ENCODE results near the gene NTM.

NTM gene

DNA sequence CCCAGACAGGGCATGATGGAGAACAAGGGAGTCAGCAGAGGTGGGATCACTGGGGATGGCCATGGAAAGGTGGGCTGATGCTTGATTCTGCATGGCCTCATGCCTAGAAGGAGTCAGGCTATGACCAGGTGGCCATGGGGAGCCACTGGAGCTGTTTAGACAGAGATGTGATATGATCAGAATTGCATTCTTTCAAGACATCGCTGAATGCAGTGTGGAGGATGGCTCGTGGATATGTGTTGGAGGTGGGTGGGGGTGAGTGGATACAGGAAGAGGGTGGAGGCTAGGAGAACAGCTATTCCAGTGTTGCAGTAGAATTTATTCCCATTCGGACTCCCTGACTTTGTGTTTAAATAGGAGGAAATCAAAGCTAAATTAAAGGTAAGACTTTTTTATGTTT, 841.1 kb downstream of the NTM start:
- DNase-seq, result no peak

DNA sequence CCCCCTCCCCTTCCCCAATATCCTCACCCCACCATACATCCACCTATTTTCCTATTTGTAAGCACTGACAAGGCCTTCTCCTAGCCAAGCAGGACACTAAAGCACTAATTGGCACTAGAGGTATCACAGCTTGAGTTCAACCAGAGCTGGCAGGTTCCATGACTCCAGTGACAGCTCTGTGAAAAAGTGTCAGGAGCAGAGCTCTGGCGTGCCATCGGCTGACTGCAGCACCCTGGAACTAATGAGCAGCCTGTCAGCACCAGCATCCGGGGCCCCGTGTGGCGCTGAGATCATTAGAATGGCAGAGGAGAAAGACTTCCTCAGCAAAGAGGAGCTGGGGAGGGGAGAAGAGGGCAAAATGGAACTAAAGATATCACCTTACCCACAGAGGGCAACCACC, 847.4 kb downstream of the NTM start:
- DNase-seq, result no peak

DNA sequence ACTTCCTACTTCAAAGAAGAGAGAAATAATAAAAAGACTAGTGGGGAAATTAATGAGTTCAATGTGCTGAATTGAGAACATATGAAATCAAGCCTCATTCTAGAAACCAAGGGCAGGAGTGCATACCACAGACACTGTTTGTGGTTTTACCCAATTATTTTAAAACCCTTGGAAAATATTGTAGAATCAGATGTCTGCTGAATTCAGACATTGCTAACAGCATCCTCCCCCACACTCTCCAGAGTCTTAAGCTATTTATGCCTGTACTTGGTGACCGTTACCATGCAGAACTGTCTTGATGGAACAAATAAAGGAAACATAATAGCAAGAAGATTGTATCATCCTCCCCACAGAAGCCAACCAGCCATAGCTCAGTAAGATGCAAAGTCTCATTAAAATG, 850.1 kb downstream of the NTM start:
- no peak for DNase-seq

DNA sequence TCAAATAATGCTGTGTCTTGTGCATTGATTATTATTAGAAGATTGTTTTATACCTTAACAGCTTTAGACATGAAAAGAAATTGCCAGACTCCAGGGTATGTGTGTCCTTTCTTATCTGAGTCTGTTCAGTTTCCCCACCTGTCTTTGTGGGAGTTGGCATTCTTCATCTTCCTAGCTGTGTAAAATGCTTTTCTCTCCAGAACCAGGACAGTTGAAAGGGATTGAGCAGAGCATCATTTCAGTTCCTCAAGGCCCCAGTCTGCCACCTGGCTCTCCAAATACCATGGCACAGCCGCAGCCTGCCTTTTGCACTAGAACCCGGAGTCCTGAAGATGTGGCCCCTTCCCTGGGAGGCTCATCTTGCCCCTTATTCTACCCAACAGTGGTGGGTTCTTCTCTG, 851.9 kb downstream of the NTM start:
- DNase-seq, result no peak

DNA sequence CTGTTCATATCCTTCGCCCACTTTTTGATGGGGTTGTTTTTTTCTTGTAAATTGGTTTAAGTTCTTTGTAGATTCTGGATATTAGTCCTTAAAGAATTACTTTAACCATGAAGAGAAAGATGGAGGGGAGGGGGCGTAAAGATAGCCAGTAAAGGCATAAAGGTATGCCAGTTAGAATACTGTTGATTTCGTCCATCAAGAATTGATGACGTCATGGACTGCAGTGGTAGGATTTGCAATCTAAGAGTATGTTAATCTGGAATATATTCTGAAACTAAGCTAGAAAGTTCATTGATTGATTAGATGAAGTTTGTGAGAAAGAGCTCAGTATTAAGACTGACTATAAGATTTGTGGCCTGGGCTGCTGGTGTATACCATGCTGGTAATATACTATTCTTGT, 856.1 kb downstream of the NTM start:
- DNase-seq, result no peak

DNA sequence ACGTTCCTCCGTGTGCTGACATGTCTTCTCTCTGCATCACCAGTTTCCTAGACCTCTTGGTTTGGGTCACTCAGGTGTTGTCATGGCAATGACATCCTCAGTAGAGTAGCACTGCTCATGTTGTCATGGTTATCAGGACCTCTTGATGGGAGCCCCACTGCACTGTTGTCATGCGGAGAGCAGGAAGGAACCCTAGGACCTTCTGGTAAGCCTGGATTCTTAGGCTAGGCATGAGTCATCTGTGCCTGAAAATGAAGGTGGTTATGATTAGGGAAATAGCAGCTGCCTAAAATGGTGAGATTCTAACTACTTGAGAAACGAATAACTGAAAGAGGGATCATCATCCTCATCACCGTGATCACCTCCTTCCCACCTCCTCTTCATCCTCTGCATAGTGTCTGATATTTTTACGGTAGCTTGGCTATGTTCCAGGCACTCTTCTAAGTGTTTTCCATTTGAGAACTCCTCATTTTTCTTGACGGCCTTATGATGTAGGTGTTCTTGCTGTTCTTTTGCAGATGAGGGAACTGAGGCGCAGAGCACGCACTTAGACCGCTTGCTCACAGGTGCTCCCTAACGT, 858.4 kb downstream of the NTM start:
- DNase-seq, result no peak

DNA sequence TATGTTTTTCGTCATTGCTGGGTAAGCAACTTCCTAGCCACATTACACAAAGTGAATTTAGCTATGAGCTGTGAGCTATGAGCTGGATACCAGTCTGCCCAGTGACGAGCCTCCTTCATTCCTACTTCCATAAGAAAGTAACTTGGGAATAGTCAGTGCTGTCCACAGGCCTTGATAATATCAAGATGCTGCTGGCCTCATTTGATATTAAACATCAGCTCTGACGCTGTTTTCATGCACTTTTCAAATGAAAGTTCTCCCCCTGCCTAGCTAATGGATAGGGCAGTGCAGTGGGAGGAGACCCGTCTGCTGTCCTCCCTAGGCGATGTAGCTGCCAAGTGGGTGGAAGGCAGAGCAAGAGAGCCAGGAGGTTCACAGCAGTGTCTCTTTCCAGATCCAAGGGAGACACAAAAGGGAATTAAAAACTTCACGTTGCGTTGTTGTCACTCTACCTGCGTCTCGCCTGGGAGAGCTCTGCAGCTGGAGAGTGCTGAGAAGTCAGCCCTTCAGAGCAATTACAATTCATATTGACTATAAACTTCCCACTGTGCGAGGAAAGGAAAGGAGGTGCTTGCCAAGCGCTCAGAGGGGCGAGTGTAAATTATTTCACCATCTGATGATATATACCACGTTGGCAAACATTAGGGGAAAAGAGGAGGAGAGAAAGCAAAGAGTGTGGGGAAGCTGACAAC, 861.4 kb downstream of the NTM start:
- no peak for DNase-seq

DNA sequence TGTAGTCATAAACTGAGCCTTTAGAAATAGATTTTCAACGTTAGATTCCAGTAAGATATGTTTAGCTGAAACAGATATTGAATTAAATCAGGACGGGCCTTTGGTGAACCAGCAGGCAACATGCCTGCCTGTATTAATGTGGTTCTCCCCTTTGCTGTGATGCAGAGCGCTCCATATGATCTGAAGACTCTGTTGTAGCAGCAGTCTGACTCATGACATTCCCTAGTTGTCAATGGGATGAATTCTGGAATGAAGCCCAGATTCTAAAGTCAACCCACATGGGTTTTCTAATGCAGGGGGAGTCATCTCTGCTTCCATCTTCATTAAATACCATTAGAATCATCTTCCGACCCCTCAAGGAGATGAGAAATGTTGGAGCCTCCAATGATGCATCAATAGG, 864.5 kb downstream of the NTM start:
- no peak for DNase-seq

DNA sequence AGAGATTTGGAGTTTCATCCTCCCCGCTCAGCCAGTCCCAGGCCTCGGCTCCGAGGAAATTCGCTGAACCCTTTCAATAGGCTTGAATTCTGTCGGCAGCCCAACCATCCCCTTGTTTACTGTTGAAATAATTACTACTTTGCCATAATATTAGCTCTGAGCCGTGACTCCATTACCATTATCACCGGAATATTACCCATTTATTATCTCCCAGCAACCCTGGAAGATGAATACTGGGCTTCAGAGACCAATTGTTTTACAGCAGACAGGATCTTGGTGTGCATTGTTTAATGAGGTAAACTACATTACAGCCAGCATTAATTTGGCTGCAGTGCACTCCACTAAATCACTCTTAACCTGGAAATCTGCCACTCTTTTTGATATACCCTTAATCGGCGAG, 867.4 kb downstream of the NTM start:
- no peak for DNase-seq

DNA sequence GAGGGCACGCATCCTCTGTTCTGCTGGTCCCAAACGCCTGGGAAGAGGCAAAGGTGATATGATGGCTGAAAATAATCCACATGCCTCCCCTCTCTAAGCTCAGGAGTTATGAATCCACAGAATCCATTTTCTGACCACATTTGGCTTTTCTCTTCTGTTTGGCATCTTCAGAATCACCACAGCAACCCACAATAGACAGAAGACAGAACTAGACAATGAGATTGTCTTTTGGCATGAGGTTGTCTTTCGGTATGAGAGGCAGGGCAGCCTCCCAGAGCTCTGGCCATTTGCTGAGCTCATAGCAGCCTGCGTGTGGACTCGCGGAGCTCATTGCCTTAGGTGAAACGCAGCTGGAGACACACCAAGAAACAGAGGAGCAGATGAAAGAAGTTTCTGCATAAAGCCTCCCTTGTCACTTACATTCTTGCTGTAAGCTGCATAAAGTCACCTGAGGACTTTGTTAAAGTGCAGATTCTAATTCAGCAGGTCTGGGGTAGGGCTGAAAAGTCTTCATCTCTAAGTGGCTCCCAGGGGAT, 868.0 kb downstream of the NTM start:
- DNase-seq, result no peak

DNA sequence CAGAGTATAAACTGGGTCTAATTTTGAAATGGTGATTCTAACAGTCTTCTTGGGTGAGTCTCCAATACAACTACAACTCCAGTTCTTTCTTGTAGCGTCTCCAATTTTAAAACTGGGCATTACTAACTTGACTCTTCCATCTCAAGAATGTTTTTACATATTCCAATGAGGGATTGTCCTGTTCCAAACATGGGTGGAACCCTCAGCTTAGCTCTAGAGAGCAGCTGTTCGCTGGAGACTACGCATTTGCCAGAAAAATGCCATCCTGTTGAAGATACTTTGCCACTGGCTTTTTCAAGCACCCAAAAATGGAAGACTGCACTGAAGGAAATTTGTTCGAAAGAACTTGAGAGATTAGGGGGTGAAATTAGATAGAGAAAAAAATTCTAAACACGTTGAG, 870.0 kb downstream of the NTM start:
- no peak for DNase-seq

DNA sequence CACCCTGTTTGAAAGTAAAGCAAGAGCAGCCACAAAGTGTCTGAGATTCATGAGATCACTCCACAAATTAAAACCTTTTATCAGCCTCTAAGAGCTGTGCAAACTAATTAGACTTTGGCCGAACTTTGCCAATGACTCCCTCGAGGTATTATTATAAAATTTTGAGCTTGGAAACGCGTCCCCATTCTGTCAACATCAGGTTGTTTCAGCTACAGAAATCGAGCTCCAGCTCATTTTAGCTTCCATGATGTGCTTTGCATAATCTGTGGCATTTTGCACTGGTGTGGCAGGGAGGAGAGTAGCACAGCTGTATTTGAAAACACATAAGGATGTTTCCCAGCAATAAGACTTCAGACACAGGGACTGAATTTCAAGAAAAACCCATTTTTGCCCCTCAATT, 872.2 kb downstream of the NTM start:
- no peak for DNase-seq

DNA sequence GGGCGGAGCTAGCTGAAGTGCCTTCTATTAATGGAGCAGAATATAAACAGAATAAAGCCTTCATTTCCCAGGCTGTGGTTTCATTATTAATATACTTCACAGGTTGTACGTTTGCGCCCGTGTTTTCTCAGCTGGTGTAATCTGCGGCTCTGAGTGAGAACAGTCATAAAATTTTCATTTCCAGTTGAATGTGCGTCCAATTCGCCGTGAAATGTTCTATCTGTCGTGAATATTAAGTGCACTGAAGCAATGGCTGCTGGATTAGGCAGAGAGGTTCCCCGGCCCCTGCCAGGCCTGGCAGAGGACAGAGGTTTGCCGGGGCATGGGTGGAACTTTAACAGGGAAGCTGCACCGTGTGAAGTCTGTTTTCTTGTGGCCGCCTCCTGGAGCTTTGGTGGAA, 874.4 kb downstream of the NTM start:
- DNase-seq, result no peak

DNA sequence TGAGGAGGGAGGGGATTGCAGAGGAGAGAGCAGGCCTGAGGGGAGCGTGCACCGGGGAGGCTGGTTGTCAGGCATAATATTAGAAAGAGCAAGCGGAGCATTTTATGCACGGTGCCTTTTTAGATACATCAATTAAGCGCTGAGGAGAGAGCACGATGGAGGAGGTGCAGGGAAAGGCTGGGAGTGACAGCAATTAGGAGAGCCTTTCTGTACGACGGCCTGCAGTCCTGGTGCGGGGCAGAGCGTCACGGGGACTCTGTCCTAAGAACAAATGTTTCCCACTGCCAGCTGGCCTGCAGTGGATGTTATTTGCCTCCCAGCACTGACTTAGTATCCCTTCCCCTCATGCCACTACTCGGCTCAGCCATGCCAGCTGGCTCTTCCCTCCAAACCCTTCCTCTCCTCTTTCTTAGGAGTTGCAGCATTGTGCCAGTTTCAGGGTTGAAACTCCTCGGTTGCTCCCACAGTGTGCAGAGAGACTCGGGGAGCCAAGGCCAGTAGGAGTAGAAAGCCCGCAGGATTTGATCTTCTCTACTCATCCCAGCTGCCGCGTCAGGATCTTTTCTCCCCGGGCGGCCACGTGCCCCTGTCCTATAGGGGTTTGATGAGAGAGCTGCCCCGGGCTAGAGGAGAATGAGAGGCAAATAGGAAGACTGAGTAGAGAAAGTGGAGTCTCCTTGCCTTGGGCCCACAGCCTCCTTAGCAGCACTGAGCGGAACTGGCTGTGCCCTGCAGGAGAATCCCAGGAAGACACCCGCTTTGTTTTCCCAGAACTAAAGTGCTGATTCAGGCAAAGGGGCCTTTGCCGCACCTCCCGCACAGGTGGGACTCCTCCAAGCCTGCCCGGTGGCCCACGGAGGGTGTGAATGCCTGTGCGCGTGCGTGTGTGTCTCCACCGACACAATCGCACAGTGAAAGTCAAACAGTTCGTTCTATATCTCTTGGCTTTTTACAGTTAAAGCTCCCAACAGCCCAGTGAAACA, 875.3 kb downstream of the NTM start:
- DNase-seq, result no peak

DNA sequence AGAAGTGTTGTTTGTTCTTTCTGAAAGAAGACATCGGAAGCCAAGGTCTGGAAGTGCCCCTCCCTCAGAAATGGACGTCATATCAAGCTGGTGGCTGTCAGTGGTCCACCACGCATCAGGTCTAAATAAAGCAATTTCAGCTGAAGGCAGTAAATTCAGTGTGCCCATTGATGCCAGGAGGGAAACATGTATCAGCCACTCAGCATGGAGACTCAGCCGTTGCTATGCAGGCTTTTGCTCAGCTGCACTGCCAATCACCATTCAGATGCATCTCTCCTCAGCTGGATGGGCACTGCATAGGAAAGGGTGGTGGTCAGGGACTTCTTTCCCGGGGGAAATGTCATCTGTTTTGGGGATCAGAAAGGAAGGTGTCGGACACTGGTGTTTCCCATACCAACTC, 878.2 kb downstream of the NTM start:
- DNase-seq, result no peak

DNA sequence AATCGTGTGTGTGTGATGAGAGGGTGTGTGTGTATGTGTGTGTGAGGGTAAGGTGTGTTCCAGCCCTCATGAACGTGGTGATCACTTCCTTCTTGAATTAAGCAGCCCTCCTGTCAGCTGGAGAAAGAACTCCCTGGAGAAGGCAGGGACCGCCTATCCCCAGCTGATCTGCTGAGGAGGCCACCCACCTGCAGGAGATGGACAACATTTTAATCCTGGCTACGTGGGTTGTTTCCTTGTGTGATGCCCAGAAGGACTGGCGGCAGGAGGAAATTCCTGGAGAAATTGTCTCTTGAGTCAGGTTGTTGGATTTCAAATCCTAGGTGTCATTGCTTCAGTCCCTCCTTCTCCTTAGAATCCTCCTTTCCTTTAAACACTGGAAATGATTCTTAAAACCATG, 878.8 kb downstream of the NTM start:
- no peak for DNase-seq

DNA sequence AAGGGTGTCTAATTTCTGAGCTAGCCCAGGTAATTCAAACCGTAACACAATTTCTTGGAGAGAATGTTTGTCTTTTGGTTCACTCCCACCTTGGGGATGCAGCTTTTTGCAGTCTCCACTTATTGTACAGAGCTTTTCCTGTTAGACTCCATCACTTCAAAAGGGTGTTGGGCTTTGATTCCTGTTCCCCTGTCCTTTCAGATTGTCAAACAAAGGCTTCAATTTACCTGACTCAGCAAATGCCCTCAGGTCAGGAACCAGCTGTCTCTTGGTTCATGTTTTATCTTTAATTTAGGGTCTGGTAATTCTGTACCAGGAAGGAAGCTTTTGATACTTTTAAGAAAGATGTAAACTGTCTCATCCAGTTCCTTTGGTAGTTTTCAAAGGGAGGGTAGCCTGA, 880.6 kb downstream of the NTM start:
- no peak for DNase-seq

DNA sequence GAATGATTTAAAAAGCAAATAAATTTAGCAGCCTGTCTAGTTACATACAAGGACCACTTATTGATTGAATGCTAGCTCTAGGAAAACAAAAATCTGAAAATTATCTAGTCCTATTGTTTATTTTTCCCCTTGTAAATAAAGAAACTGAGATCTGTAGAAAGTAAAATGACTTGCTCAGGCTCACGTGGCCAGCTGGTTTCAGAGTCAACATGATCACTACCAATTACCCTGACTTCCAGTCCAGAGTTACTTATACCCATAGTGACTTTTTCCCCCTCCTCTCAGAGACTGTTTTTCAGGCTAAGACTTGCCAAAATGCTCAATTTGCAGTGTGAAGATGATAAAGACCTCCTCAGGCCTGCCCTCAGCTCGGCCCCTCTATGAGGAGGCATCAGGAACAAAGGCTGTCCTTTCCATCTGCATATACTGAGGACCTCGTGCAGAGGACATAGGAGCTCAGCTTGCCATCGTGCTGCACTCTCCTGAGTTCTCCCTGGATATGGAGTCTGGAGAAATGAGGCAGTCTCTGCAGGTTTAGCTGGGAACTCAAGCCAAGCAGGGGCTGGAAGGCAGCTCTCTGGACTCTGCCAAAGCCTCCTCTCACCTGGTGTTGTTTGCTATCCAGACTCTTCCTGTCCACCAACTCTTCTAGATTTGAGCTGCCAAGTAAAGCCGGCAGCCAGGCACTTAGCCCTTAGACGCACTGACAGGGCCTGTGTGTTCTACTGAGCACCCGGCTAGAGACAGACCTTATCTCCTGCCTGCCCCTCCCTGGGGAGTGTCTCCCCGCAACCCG, 883.3 kb downstream of the NTM start:
- no peak for DNase-seq

DNA sequence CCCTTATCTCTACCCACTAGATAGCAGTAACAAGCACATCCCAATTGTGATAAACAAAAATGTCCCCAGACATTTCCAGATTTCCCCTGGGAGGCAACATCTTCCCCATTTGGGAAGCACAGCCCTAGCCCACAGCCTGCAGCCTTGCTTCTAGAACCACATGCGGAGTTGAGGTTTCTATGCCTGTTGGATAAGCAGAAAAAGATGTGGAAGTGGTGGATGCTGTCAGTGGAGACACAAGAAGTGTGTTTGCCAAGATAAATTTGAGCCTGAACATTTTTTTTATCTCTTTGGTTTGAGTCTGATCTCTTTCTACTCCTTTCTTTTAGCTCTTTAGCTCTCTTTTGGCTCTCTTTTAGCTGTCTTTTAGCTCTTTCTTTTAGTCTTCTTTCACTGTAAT, 884.5 kb downstream of the NTM start:
- no peak for DNase-seq

DNA sequence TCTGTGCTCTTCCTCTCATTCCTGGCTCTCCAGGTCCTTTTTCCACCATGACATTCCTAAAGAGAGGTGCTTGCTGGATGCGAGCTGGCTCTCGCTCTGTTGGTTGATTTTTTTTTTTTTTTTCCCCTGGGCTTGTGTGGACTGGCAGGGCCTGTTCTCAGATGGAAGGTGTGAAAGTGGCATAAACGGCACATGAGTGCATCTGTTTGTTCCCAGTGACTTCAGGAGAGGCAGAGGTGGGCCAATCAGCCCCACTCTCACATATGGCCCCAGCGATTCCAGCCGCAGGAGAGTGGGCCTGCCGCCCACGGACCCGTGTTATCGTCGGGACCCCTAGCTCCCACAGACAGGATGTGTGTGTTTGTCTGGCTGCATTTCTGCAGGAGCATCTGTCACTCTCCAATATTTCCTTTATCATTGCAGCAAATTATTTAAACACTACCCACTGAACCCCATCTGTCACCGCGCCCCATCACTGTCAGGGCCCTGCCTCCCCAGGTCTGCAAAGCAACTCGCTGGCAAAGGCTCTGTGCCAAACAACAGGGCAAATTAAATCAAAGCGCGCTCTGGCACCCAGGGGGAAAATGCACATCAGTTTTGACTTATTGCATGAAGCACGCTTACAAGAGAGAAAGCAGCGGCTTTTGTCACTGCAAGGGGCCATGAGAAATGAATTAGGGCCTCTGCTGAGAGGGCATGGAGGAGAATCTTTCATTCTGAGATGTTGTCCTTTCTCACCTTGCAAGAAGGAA, 886.3 kb downstream of the NTM start:
- no peak for DNase-seq

DNA sequence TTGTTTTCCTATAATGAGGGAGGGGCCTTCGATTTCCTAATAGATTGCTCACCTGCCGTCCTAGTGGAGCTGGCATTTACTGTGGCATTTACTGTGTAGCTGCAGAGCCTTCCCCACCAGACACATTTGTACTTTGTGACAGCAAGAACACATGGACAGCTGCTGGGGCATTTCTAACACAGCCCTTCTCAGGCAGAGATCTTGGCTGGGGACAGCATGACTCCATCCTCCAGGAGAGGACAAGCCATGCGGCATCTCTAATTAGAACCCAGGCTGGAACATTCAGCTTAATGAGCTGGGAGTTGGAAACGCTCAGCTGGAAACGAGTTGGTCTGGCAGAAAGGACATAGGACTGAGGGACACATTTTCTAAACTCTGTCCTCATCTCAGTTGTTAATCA, 887.5 kb downstream of the NTM start:
- DNase-seq, result no peak

DNA sequence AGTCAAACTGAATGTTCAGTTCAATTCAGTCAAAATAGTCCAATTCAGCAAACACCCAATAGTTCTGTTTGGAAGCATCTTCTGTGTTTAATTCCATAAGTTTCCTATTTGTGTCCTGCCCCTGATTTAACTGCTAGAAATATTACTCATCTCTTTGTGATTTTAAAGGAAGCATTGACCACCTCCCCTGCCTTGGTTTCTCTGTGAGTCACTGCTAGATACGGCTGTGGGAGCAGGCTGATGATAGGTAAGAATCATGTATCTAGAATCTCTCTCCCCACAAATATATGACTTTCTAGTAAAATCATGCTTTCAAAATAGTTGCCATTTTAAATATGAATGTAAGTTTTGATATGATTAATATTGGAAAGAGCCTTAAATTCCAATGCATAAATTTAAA, 888.5 kb downstream of the NTM start:
- DNase-seq, result no peak

Data from DMS 273 treated with DMSO at 0.1 percent for 48 hours (cell line).